HG03060 (cell line): Measurements from ENCODE around the gene TBK1.

ENCODE experiments used
- ATAC-seq: cut with Tn5 transposase; IDR thresholded peaks from one replicate; pipeline ENCODE4 v1.9.1; 2021; ENCODE audit warnings: low read depth, moderate number of reproducible peaks; ENCODE audit not compliant: unreplicated experiment

Gene TBK1

GRCh38 chr12:64450711-64451486, 1.0 kb upstream of the TBK1 start:
- no peak for ATAC-seq

GRCh38 chr12:64452559-64453329, 824 bp downstream of the TBK1 start:
- ATAC-seq = no peak

- ATAC-seq = no peak
These were observed 3.6 kb downstream of the TBK1 start for GRCh38 chr12:64455506-64455905.

- ATAC-seq = no peak
These were observed 4.2 kb downstream of the TBK1 start for GRCh38 chr12:64456119-64456518.

DNA sequence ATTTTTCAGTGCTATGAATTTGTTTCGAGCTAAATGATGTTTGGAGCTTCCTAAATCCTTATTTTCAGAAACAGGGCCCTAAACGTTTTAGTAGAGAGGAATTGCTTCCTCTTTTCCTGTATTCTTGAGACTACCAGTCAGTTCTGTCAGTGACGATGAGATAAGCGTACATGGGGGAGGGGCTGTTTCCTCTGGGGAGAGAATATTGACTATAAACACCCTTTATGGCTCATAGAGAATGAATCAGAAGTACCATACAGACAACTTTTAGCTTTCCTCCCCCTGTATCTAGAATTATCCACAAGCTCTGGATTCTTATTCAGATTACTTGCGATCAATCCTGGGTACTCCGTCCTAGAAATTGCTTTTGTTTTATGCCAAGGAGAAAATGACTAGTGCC, 5.1 kb downstream of the TBK1 start:
- no peak for ATAC-seq

GRCh38 chr12:64457466-64457865, 5.5 kb downstream of the TBK1 start:
- no peak for ATAC-seq

- ATAC-seq = no peak
These were observed 6.0 kb downstream of the TBK1 start for GRCh38 chr12:64457923-64458322.

- ATAC-seq = no peak
These were observed 7.5 kb downstream of the TBK1 start for GRCh38 chr12:64459394-64459891.

DNA sequence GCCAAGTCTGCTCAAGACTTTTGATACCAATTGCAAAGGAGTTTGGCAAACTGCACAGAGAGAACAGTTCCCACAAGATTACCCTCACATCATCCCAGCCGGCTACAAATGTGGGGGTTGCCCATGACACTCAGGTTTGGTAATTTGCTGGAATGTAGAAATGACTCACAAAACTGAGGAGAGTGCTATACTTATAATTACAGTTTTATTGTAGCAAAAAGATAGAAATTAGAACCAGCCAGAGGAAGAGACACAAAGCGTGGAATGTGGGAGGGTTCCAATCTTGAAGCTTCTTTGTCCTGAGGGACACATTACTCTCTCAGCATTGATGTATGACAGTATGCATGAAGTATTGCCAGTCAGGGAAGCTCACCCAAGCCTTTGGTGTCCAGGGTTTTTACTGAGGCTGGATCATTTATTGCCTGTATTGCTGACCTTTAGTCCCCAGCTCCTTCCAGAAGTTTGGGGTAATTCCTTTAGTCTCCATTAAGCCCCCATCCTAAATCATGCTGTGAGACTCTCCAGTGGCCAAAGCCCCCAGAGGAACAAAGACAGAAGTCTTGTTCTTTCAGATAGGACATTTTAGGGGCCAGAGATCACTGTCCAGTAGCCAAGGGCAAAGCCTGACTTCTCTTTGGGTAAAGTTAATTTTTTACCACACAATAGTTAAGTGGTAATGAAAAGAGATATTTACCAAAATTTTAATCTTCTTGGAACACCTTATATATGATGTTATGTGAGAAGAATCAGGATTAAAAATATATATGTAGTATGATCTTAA, 9.9 kb downstream of the TBK1 start:
- no peak for ATAC-seq

GRCh38 chr12:64466178-64466577, 14.3 kb downstream of the TBK1 start:
- ATAC-seq = no peak

GRCh38 chr12:64468966-64469365, 17.0 kb downstream of the TBK1 start:
- no peak for ATAC-seq

GRCh38 chr12:64469455-64470142, 17.7 kb downstream of the TBK1 start:
- no peak for ATAC-seq

- no peak for ATAC-seq
These were observed 18.6 kb downstream of the TBK1 start for GRCh38 chr12:64470495-64470894.

DNA sequence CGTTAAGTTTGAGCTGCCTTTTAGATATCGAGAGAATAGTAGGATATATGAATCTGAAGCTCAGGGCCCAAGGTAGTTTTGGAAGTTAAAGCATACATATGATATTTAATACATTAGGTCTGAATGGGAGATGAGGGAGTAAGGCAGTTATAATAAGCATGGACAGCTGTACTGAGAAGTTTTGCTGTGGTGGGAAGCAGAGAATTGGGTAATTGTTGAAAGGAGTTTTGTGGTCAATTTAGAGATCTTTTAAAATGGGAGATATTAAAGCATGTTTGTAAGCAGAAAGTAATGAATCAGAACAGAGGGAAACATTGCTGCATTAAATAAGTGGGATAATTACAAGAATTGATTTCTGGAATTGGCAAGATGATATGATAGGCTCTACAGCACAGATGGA, 21.3 kb downstream of the TBK1 start:
- ATAC-seq = no peak

DNA sequence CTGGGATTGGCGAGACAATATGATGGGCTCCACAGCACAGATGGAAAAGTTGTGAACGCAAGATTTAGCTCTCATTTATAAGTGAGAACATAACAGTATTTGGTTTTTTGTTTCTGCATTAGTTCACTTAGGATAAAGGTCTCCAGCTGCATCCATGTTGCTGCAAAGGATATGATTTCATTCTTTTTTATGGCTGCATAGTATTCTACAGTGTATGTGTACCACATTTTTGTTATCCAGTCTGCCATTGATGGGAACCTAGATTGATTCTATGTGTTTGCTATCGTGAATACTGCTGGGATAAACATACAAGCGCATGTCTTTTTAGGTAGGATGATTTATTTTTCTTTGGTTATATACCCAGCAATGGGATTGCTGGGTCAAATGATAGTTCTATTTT, 23.6 kb downstream of the TBK1 start:
- ATAC-seq = no peak

DNA sequence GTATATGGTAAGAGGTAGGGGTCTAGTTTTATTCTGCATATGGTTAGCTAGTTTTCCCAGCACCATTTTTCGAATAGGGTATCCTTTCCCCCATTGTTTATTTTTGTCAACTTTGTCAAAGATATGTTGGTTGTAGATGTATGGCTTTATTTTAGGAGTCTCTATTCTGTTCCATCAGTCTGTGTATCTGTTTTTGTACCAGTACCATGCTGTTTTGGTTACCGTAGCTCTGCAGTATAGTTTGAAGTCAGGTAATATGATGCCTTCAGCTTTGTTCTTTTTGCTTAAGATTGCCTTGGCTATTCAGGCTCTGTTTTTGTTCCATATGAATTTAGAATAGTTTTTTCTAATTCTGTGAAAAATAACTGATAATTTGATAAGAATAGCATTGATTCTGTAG, 24.9 kb downstream of the TBK1 start:
- ATAC-seq = no peak

DNA sequence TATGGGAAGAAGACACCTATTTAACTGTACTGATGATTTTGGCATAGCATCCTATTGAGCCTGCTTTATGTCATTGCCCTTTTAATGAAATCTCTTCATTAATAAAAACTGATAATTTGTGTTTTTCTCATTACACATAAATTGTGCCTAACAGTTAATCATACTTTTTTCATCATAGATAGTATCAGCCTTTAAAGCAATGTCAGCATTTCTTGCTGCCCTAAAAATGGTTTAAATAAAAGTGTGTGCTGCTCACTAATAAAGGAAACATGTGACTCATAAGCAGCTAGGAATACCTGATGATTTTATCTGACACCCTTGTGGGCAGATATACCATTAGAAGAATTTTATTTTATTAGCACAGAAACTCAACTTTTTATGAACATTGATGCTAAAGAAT, 26.7 kb downstream of the TBK1 start:
- no peak for ATAC-seq

DNA sequence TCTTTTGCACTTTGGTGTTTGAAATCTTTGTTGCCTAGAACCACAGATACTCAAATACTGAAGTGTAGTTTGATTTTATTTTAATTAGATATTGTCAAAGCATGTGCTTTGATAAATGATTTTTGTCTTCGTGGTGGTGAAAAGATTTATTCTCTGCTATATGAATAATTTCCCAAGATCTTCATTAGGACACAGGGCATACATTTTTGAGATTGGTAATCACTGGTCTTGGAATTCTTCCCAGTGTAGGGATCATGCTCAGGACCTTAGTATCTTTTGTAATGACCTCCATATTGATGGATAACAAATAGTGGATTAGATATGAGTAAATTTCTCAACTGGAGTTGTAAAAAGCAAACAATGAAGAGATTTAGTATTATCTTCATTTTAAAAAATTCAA, 28.2 kb downstream of the TBK1 start:
- no peak for ATAC-seq

- no peak for ATAC-seq
These were observed 34.7 kb downstream of the TBK1 start for GRCh38 chr12:64486657-64487056.

DNA sequence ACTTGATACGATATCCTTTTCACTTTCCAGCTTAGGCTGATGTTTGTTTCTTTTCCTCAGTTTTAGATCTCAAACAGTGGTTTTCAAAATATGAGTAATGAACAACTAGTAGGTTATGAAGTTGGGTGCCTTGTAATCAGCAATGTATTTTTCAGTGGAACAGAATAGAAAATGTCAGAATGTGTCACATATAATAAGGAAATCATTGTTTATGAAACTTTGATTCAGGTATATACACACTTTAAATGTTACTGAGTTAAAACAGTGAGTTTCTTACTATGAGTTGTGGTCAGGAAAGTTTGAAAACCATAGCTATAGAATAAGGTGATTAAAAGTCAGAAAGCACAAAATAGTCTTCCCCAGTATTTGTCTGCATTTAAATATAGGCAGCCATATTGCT, 39.8 kb downstream of the TBK1 start:
- ATAC-seq = no peak

GRCh38 chr12:64493513-64493912, 41.6 kb downstream of the TBK1 start:
- no peak for ATAC-seq
